Measurements from ENCODE around the gene HOXD11.

GRCh38 chr2:176149939-176150583, 43.0 kb downstream of the HOXD11 start:
- TF ChIP-seq CTCF (IDR thresholded peaks at IDR 0.05) (no peak), POLR2A (IDR thresholded peaks at IDR 0.05) (no peak)

Data from body of pancreas (tissue), 4 donors.